Stimulated activated CD4-positive, alpha-beta T cell treated with anti-CD3 and anti-CD28 coated beads, Interleukin-2, amount 100 ng/mL, for 4 hours (primary cell): Measurements from ENCODE around the gene FUT6.
"Not testable (repeated sequence)": the region's sequence is repeated elsewhere in the genome, so short reads cannot be mapped to it uniquely, and the experiment has no call there.

Experiments
- DNase-seq: peaks from one replicate; pipeline ENCODE4 v3.0.0-alpha.2; 2020; ENCODE audit warnings: low read depth

The FUT6 gene

GRCh38 chr19:5839065-5840017 lies at the start of gene FUT6:
FUT6 (minus strand) TSS chr19:5839702; CDS start chr19:5832567, 7,135 bp downstream.
- DNase-seq: no peak

DNA sequence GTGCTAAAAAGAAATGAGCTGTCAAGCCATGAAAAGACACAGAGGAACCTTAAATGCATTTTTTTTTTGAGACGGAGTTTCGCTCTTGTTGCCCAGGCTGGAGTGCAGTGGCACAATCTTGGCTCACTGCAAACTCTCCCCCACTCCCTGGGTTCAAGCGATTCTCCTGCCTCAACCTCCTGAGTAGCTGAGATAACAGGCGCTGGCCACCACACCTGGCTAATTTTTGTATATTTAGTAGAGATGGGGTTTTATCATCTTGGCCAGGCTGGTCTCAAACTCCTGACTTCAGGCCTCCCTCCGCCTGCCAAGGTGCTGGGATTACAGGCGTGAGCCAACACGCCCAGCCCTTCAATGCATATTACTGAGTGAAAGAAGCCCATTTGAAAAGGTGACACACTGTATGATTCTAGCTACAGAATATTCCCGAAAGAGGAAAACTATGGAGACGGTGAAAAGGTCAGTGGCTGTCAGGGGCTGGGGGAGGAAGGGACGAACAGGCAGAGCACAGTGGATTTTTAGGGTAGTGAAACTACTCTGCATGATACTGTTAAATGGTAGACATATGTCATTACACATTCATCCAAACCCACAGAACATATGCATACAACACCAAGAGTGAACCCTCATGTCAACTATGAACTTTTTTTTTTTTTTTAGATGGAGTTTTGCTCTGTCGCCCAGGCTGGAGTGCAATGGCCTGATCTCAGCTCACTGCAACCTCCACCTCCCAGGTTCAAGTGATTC lies 44.7 kb upstream of the FUT6 start:
- not testable (repeated sequence) for DNase-seq

DNA sequence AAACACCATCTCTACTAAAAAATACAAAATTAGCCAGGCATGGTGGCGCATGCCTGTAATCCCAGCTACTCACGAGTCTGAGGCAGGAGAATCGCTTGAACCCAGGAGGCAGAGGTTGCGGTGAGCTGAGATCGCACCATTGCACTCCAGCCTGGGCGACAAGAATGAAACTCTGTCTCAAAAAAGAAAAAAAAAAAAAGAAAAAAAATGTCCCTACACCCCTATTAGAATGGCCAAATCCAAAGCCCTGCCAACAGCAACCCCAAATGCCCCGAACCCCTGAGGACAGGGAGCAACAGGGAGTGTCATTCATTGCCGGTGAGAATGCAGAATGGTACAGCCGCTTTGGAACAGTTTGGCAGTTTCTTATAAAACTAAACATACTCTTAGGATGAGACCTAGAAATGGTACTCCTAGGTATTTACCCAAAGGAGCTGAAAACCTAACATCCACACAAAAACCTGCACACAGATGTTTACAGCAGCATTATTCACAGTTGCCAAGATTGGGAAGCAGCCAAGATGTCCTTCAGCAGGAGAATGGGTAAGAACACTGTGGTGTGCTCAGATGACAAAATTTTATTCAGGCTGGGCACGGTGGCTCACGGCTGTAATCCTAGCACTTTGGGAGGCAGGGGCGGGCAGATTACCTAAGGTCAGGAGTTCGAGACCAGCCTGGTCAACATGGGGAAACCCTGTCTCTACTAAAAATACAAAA lies 43.8 kb upstream of the FUT6 start:
- not testable (repeated sequence) for DNase-seq

DNA sequence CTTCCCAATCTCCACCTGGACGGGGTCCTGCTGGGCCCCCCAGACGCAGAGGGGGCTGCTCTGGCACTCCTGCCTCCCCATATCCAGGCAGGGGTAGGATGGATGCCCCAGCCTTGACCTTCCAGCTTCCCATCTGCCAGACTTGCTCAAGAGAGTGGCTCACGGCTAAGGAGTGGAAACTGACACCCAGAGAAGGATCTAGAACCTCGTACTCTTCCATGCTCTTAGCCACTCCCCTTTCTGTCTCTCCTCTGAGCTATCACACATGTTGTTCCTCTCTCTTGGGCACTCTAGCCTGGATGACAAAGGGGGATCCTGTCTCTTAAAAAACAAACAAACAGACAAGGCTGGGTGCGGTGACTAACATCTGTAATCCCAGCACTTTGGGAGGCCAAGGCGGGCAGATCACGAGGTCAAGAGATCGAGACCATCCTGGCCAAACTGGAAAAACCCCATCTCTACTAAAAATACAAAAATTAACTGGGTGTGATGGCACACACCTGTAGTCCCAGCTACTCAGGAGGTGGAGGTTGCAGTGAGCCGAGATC lies 43.0 kb upstream of the FUT6 start:
- no peak for DNase-seq

- DNase-seq: no peak
Observed at GRCh38 chr19:5881543-5882299, 42.2 kb upstream of the FUT6 start.

DNA sequence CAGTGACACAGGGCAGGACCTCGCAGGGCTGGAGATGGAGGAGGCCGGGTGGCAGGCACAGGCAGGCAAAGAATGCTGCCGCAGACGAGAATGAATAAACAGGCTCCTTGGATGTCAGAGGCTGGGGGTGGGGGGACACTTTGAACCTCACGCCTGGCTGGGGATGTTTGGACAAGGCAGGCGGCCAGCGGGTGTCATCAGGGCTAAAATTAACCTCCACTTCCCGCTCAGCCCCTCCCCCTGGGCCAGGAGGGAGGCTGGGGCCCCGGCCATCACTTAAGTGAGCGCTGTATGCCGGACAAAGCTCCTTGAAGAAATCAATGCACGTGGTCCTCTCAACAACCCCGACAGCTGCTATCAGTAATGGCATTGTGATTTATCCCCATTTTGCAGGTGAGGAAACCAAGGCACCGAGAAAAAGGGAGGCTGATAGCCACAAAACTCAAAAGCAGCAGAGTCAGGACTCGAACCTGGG lies 41.1 kb upstream of the FUT6 start:
- DNase-seq: no peak

GRCh38 chr19:5880196-5880595 lies 40.7 kb upstream of the FUT6 start:
- DNase-seq: no peak

DNA sequence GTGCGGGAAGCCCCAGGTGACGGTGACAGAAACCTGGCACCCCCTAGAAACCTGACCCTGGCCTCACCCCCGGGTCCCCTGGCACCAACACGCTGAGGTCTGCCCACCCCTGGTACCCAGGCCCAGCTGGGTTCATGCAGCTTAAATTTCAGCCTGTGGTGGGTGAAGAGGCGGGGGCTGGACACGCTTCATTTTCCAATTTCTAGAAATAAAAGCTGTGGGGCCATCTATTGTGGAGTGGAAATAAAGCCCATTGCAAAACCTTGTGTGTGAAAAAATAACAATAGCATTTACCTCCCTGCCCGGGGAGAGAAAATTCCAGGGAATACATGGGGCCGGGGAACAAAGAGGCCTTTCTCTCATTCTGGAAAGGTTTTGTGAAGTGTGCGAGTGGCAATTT lies 38.4 kb upstream of the FUT6 start:
- no peak for DNase-seq

- DNase-seq: no peak
Observed at GRCh38 chr19:5877427-5877826, 37.9 kb upstream of the FUT6 start.

DNA sequence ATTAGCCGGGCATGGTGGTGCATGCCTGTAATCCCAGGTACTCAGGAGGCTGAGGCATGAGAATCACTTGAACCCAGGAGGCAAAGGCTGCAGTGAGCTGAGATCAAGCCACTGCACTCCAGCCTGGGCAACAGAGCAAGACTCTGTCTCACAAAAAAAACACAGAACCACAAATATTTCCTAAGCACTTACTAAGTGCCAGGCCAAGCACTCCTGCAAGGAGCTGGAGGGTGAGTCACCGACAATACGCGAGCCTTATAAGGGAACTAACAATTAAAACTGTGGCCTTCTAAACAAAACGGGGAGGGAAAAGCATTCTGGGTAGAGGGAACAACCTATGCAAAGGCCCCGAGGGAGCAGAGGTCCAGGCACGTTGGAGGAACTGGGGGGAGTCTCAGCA lies 35.0 kb upstream of the FUT6 start:
- DNase-seq: not testable (repeated sequence)

DNA sequence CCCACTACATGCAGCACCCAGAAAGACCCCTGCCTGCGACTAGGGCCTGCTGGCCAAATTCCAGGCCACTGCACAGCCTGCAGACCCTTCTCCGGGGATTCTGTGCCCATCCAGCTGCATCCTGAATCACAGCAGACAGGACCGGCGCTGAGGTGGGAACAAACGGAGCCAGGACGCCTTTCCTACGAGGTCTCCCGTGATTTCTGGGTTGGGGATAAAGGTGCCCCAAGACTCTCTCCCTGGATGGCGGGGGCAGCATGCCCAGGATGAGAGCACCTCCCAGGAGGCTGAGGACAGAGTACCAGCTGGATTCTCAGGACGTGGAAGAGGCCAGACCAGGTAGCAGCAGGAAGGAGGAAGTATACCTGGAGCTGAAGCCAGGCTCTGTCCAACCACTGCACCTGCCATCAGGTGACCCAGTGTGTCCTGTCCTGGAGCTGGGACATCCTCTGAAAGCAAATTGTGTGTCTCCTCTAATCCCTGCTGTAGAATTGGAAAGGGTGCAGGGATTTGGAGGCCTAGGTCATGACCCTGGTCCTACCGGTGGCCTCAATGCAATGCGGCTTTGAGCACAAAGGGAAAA lies 34.2 kb upstream of the FUT6 start:
- DNase-seq: no peak

GRCh38 chr19:5870986-5871394 lies 31.5 kb upstream of the FUT6 start:
- DNase-seq: no peak

GRCh38 chr19:5867201-5868136 lies 28.0 kb upstream of the FUT6 start:
- no peak for DNase-seq

DNA sequence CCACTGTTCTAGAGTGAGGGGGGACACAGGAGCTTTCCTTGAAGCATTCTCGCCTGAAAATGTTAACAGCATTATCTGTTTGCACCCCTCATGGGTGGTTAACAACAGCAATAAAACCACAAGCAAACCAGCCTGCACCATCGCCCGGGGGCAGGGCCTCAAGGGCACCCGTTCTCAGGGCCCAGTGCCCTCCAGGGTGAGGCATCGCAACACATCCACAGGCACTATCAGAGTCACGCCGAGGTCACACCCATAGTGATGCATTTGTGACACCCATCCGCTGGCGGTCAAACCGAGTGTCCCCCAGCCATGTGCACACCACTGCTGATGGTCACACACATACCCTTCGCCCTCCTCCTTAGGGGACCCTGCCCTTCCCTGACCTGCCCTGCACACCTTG lies 26.3 kb upstream of the FUT6 start:
- DNase-seq: no peak

DNA sequence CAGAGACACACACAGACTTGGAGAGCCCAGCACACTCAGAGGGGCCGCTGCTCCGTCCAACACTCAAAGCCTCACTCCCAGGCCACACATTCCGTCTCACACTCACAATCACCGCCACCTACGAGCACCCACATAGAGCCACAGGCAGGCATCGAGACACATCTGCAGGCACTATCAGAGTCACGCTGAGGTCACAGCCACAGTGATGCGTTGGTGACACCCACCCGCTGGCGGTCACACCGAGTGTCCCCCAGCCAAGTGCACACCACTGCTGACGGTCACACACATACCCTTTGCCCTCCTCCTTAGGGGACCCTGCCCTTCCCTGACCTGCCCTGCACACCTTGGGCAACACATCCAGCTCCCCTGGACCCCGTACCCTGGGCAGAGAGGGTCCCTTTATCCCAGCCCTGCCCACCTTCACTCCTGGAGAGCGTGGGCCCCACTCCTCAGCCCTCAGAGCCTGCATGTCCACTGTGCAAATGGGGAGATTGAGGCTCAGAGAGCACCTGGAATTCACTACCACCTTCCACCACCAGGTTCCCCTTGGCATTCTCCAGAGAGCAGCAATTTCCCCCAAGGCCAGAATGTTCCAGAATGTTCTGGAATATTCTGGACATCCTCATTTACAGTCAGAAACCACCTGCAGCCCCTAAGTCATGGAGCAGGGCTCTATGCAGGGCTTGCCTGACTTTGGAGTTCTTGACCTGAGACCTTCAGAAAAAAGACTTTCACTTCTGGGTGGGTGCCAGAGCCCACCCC lies 25.4 kb upstream of the FUT6 start:
- no peak for DNase-seq

DNA sequence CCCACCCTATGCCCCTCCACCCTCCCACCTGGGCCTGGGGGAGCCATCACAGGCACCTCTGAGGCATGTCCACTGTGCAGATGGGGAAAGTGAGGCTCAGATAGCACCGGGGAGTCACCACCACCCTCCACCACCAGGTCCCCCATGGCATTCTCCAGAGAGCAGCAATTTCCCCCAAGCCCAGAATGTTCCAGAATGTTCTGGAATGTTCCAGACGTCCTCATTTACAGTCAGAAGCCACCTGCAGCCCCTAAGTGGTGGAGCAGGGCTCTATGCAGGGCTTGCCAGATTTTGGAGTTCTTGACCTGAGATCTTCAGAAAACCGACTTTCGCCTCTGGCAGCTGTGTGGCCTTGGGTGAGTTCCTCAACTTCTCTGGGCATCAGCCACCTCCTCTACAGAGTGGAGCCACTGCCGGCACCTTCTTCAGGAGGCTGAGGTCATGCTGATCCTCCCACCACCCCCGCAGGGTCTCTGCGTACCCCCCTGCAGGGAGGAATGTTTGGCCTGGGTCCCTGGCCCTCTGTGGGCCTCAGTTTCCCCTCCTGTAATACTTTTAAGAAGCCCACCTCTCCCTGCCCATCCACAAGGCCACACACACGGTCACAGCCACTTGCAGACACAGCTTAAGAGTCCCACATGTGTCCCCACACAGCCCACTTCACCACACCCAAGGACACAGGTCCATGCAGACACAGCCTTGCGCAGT lies 24.7 kb upstream of the FUT6 start:
- no peak for DNase-seq

GRCh38 chr19:5863030-5863665 lies 23.6 kb upstream of the FUT6 start:
- no peak for DNase-seq
